NCI-H128 (cell line): ENCODE data around the gene SMIM1.
"Not testable (repeated sequence)": the region's sequence is repeated elsewhere in the genome, so short reads cannot be mapped to it uniquely, and the experiment has no call there.

Experiments
- DNase-seq: peaks from one replicate; lab custom pipeline; 2025; ENCODE audit not compliant: unreplicated experiment; lab: John Stamatoyannopoulos, UW

Gene SMIM1

GRCh38 chr1:3789421-3790300 is 17.1 kb downstream of the SMIM1 start:
- DNase-seq: no peak

GRCh38 chr1:3790500-3790923 is 18.0 kb downstream of the SMIM1 start:
- DNase-seq: no peak

- no peak for DNase-seq
Observed at GRCh38 chr1:3790952-3791351, 18.4 kb downstream of the SMIM1 start.

GRCh38 chr1:3795453-3796214 is 23.1 kb downstream of the SMIM1 start:
- DNase-seq: no peak

- DNase-seq: peak; percentile 90
Observed at GRCh38 chr1:3796215-3797061, 23.9 kb downstream of the SMIM1 start, which contains the start of gene LRRC47. TSS of gene LRRC47 (minus strand) at chr1:3796498. CDS start at chr1:3796476, 22 bp downstream.

- no peak for DNase-seq
Observed at GRCh38 chr1:3799976-3800685, 27.6 kb downstream of the SMIM1 start.

- not testable (repeated sequence) for DNase-seq
Observed at GRCh38 chr1:3800795-3801194, 28.2 kb downstream of the SMIM1 start.

- DNase-seq: no peak
Observed at GRCh38 chr1:3803905-3804626, 31.5 kb downstream of the SMIM1 start.

GRCh38 chr1:3804627-3804944 is 32.0 kb downstream of the SMIM1 start:
- not testable (repeated sequence) for DNase-seq

- DNase-seq: no peak
Observed at GRCh38 chr1:3805038-3805437, 32.5 kb downstream of the SMIM1 start.

GRCh38 chr1:3807769-3808168 is 35.2 kb downstream of the SMIM1 start:
- no peak for DNase-seq

GRCh38 chr1:3809680-3810079 is 37.1 kb downstream of the SMIM1 start:
- DNase-seq: no peak

GRCh38 chr1:3810149-3810761 is 37.7 kb downstream of the SMIM1 start:
- not testable (repeated sequence) for DNase-seq

GRCh38 chr1:3811595-3811911 is 39.0 kb downstream of the SMIM1 start:
- DNase-seq: no peak

GRCh38 chr1:3814065-3814464 is 41.5 kb downstream of the SMIM1 start:
- no peak for DNase-seq

- no peak for DNase-seq
Observed at GRCh38 chr1:3814771-3815561, 42.4 kb downstream of the SMIM1 start.

- no peak for DNase-seq
Observed at GRCh38 chr1:3816331-3817137, 44.0 kb downstream of the SMIM1 start.

GRCh38 chr1:3817138-3817740 is 44.7 kb downstream of the SMIM1 start:
- no peak for DNase-seq
